PC-9 (cell line): ENCODE measurements around the gene ELMO2. TPM values are rescaled to one million over a fixed set of nuclear protein-coding genes. Genes with fewer than 3 reads are reported as not detected.
A peak's percentile ranks its signal among the peaks of the same experiment; 100 is the strongest.

Experiments used
- BruUV-seq: library from RNA; stranded (reverse); fragments of 400-500 nt; replicated peaks from 2 replicates; lab custom pipeline; 2021; lab: Mats Ljungman, UMichigan
- CTCF ChIA-PET: fragments of 300-600 bp; sonication (Branson Sonifier 250); formaldehyde crosslinking; loops from one replicate; lab custom pipeline; 2022; ENCODE audit warnings: antibody characterized with exemption; lab: Charles Lee
- POLR2A ChIA-PET: fragments of 300-600 bp; sonication (Branson Sonifier 250); formaldehyde crosslinking; loops from one replicate; lab custom pipeline; 2022; ENCODE audit warnings: antibody characterized with exemption; ENCODE audit not compliant: unreplicated experiment; lab: Charles Lee
- DNase-seq, 2 experiments: peaks; one replicate each; pipeline versions ENCODE4 v3.0.0 to v3.0.0-alpha.2; 2015 to 2022; ENCODE audit warnings: mixed read lengths in 1 of 2
- H2AFZ ChIP-seq: fragments of 200-600 bp; sonication (generic); 2 replicates; pipeline ENCODE4 v1.8.1; 2017; ENCODE audit warnings: antibody characterized with exemption
- H3F3A ChIP-seq: fragments of 200-600 bp; sonication (generic); 2 replicates; pipeline ENCODE4 v1.8.1; 2017; ENCODE audit warnings: antibody characterized with exemption, mild to moderate bottlenecking, low read depth; ENCODE audit not compliant: insufficient read depth
- H3K27ac ChIP-seq: fragments of 200-600 bp; sonication (generic); 2 replicates; pipeline ENCODE4 v1.6.1; 2016; ENCODE audit warnings: mixed run types
- H3K27me3 ChIP-seq: fragments of 200-600 bp; sonication (generic); 2 replicates; pipeline ENCODE4 v1.6.1; 2016; ENCODE audit warnings: low read depth, mixed run types; ENCODE audit not compliant: insufficient read depth
- H3K36me3 ChIP-seq: fragments of 200-600 bp; sonication (generic); 2 replicates; pipeline ENCODE4 v1.6.1; 2016; ENCODE audit warnings: low read depth, mixed run types
- H3K4me1 ChIP-seq: fragments of 200-600 bp; sonication (generic); replicated peaks from 2 replicates; pipeline ENCODE4 v1.6.1; 2016; ENCODE audit warnings: mixed run types; ENCODE audit not compliant: insufficient read depth
- H3K4me2 ChIP-seq: fragments of 200-600 bp; sonication (generic); 2 replicates; pipeline ENCODE4 v1.6.1; 2017; ENCODE audit warnings: mixed run types
- H3K4me3 ChIP-seq: fragments of 200-600 bp; sonication (generic); 2 replicates; pipeline ENCODE4 v1.6.1; 2016; ENCODE audit warnings: mixed run types
- H3K79me2 ChIP-seq: fragments of 200-600 bp; sonication (generic); 2 replicates; pipeline ENCODE4 v1.6.1; 2017; ENCODE audit warnings: low read depth, mixed run types
- H3K9me2 ChIP-seq: fragments of 200-600 bp; sonication (generic); 2 replicates; pipeline ENCODE4 v1.8.1; 2017; ENCODE audit warnings: mild to moderate bottlenecking; ENCODE audit not compliant: insufficient read depth
- H3K9me3 ChIP-seq: fragments of 200-600 bp; sonication (generic); 2 replicates; pipeline ENCODE4 v1.8.1; 2016; ENCODE audit warnings: low read depth; ENCODE audit not compliant: insufficient read depth
- H4K20me1 ChIP-seq: fragments of 200-600 bp; sonication (generic); 2 replicates; pipeline ENCODE4 v1.8.1; 2017; ENCODE audit not compliant: insufficient read depth
- EZH2 ChIP-seq: fragments of 200-600 bp; sonication (generic); IDR thresholded peaks from 2 replicates; pipeline ENCODE4 v1.8.0; 2017; ENCODE audit warnings: antibody characterized with exemption, low read depth
- intact Hi-C: fragments of 100-400 bp; cut with micrococcal nuclease; formaldehyde crosslinking; loops from one replicate; pipeline ENCODE4 v1.10.0; 2022; ENCODE audit not compliant: unreplicated experiment
- total RNA-seq: library from RNA; stranded (reverse); gene quantifications from 2 replicates; pipeline ENCODE4 v1.2.3, GENCODE V29; 2021
- TF ChIP-seq, protein P1 (sequence below): fragments of 200-600 bp; sonication (generic); conservative IDR thresholded peaks from 2 replicates; pipeline ENCODE4 v1.6.1; 2017; ENCODE audit warnings: mixed run types, antibody characterized with exemption, mild to moderate bottlenecking, moderate library complexity

ELMO2 gene
- total RNA-seq, 1 experiment from 2014 or later = 29.4 TPM

DNA sequence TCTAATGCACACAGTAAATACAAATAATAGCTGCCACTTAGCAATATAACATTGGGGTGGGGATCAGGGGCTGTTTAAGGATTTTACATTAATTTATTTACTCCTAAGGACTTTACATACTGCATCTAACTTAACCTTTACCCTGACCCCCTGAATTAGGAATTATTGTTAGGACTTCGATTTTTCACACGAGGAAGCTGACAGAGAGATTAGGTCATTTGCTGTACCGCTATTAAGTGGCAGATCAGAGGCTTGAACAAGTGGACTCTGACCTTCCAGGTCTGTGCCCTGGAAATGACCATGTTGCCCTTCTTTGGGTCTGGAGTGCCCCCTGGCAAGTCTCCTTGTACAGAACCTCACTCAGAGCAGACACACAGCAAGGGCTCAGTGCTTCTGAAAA, 5.2 kb upstream of the ELMO2 start:
- no peak overlapping the region for H2AFZ ChIP-seq
- no peak for TF ChIP-seq EZH2
- TF ChIP-seq, protein P1, sequence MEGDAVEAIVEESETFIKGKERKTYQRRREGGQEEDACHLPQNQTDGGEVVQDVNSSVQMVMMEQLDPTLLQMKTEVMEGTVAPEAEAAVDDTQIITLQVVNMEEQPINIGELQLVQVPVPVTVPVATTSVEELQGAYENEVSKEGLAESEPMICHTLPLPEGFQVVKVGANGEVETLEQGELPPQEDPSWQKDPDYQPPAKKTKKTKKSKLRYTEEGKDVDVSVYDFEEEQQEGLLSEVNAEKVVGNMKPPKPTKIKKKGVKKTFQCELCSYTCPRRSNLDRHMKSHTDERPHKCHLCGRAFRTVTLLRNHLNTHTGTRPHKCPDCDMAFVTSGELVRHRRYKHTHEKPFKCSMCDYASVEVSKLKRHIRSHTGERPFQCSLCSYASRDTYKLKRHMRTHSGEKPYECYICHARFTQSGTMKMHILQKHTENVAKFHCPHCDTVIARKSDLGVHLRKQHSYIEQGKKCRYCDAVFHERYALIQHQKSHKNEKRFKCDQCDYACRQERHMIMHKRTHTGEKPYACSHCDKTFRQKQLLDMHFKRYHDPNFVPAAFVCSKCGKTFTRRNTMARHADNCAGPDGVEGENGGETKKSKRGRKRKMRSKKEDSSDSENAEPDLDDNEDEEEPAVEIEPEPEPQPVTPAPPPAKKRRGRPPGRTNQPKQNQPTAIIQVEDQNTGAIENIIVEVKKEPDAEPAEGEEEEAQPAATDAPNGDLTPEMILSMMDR = no peak
- CTCF ChIA-PET = no interaction called here

DNA sequence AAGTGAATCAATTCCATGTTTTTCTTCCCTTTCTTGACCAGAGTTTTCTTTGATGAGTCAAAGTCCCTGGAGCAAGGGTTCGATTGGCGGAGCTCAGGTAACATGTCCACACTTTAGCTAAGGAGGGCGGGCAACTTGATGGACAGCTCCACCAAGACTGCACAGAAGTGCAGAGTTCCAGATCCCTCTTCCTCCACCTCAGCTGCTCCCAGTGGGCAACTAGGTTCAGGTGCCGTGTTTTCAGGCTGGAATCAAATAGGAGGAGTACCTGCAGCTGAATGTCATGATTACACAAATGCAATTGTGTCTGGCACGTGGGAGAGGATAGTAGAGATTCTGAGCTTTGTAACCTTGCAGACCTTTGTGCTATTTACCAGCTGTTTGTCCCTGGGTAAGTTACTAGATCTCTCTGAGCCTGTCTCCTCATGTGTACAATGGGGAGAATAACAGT, 1.9 kb upstream of the ELMO2 start:
- DNase-seq = peak in 1 of 2 experiments; percentile 66
- CTCF ChIA-PET = no interaction called here
- Histone ChIP-seq H3K9me2 (no peaks in the 10 kb centered on the region), H3K79me2 (peaks cover 17% of the 10 kb centered on the region), H3F3A (peaks cover 16% of the 10 kb centered on the region), H3K9me3 (no peaks in the 10 kb centered on the region), H3K4me2 (peak overlapping the region; percentile 95; the same call in 1 of the 2 replicates), H3K27ac (no peak overlapping the region), H3K27me3 (peaks cover 14% of the 10 kb centered on the region), H4K20me1 (no peaks in the 10 kb centered on the region), H3K4me1 (peaks cover 29% of the 10 kb centered on the region), H2AFZ (no peak overlapping the region), H3K36me3 (no peaks in the 10 kb centered on the region), H3K4me3 (no peak overlapping the region)
- TF ChIP-seq, protein P1 = no peak
- no peak for TF ChIP-seq EZH2
- no TSS peak for BruUV-seq
- intact Hi-C loops = no loop called here
- POLR2A ChIA-PET = interaction anchor here (0.6 to 0.7 kb wide), 2 partner anchors 277 to 343 kb away, joined by 4 read pairs; no protein-coding TSS in a partner anchor

More for the DNA sequence above, 5.2 kb upstream of the ELMO2 start:
- Histone ChIP-seq H3K27ac (no peak overlapping the region), H3K79me2 (no peaks in the 10 kb centered on the region), H3K4me2 (no peak overlapping the region), H3K4me3 (no peak overlapping the region), H3K9me3 (no peaks in the 10 kb centered on the region), H3K36me3 (no peaks in the 10 kb centered on the region), H3K4me1 (peaks cover 19% of the 10 kb centered on the region), H3K9me2 (no peaks in the 10 kb centered on the region), H3K27me3 (peaks cover 48% of the 10 kb centered on the region), H3F3A (peaks cover 16% of the 10 kb centered on the region), H4K20me1 (no peaks in the 10 kb centered on the region)
- DNase-seq = no peak
- POLR2A ChIA-PET = no interaction called here
- intact Hi-C loops = loop anchor here (1.0 kb wide), 3 partner anchors 104 to 388 kb away; no protein-coding TSS in a partner anchor
- no TSS peak for BruUV-seq

DNA sequence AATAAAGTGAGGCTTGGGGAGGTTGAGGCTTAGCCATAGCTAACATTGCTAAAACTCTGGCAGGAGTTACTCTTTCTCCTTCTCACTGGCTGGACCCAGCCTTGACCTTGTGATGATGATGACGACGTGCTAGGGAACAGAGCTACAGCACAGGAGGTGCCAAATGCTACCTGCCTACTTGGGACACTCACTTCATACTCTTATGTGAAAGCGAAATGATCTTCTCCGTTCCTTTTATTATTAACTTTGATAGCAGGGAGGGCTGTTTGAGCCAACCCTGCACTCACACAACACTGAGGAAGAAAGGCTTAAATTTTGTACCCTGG, 1.2 kb upstream of the ELMO2 start:
- peak overlapping the region; percentile 93; the same call in 1 of the 2 replicates for H3K4me3 ChIP-seq
- H3K4me2 ChIP-seq = peak overlapping the region; percentile 95
- H3K36me3 ChIP-seq = no peaks in the 10 kb centered on the region
- POLR2A ChIA-PET = interaction anchor here (0.6 to 0.7 kb wide), 2 partner anchors 278 to 342 kb away, joined by 4 read pairs; no protein-coding TSS in a partner anchor
- H3K79me2 ChIP-seq = peaks cover 17% of the 10 kb centered on the region
- no peak overlapping the region for H2AFZ ChIP-seq
- BruUV-seq = no TSS peak
- intact Hi-C loops = loop anchor here (2.0 kb wide), 1 partner anchor 39 kb away; no protein-coding TSS in a partner anchor
- DNase-seq = no peak
- no peak for TF ChIP-seq EZH2
- TF ChIP-seq, protein P1 = no peak
- H3K4me1 ChIP-seq = peaks cover 29% of the 10 kb centered on the region
- no peak overlapping the region for H3K27ac ChIP-seq
- H3K9me2 ChIP-seq = no peaks in the 10 kb centered on the region
- H3K9me3 ChIP-seq = no peaks in the 10 kb centered on the region
- peaks cover 16% of the 10 kb centered on the region for H3F3A ChIP-seq
- no peaks in the 10 kb centered on the region for H4K20me1 ChIP-seq
- CTCF ChIA-PET = interaction anchor here (1.1 kb wide), 1 partner anchor 101 kb away, joined by 3 read pairs; no protein-coding TSS in a partner anchor
- peaks cover 8% of the 10 kb centered on the region for H3K27me3 ChIP-seq
